Endothelial cell of umbilical vein (primary cell): ENCODE measurements around the gene TMEM170B. TPM values are rescaled to one million over a fixed set of nuclear protein-coding genes. Genes with fewer than 3 reads are reported as not detected.

Source experiments
- BruUV-seq: library from RNA; stranded (reverse); fragments of 400-500 nt; replicated peaks from 2 replicates; lab custom pipeline; 2021; lab: Mats Ljungman, UMichigan
- CTCF ChIA-PET: fragments of 300-600, 350-600 bp; sonication (Branson Sonifier 250); formaldehyde crosslinking; loops from one replicate; lab custom pipeline; 2021; ENCODE audit warnings: antibody characterized with exemption, inconsistent platforms; lab: Charles Lee
- POLR2A ChIA-PET: fragments of 300-600, 350-600 bp; sonication (Branson Sonifier 250); formaldehyde crosslinking; loops from one replicate; lab custom pipeline; 2021; ENCODE audit warnings: antibody characterized with exemption, inconsistent platforms; lab: Charles Lee
- DNase-seq: peaks from one replicate; pipeline ENCODE4 v3.0.0-alpha.2; 2011; ENCODE audit warnings: low read depth, low spot score
- FAIRE-seq: peaks from 2 replicates; lab custom pipeline; 2011; peaks lifted over from hg19 to GRCh38; lab: Jason Lieb, UNC
- H2AFZ ChIP-seq: 2 replicates; pipeline ENCODE4 v1.6.0; 2012; ENCODE audit warnings: low read depth, low read length, control low read depth, inconsistent platforms
- H3K27ac ChIP-seq: 2 replicates; pipeline ENCODE4 v1.5.1; 2011; ENCODE audit warnings: low read depth, mild to moderate bottlenecking, control low read depth, low read length, moderate library complexity; ENCODE audit not compliant: insufficient read depth
- H3K27me3 ChIP-seq, 2 experiments: 2 replicates each; pipeline versions ENCODE4 v1.6.0 to v1.6.1; 2011; ENCODE audit warnings: low read length in 2 of 2, mixed read lengths in 1 of 2; ENCODE audit not compliant: control insufficient read depth in 2 of 2, insufficient read depth in 2 of 2
- H3K36me3 ChIP-seq, 2 experiments: 2 replicates in 1 of 2; 3 replicates in 1 of 2; pipeline ENCODE4 v1.5.1; 2011; ENCODE audit warnings: low read length in 2 of 2, mild to moderate bottlenecking in 1 of 2, moderate library complexity in 1 of 2; ENCODE audit not compliant: control insufficient read depth in 2 of 2, insufficient read depth in 2 of 2; ENCODE audit errors: extremely low read depth in 1 of 2
- H3K4me1 ChIP-seq: 3 replicates; pipeline ENCODE4 v1.5.1; 2011; ENCODE audit warnings: mild to moderate bottlenecking, low read length; ENCODE audit not compliant: control insufficient read depth, insufficient read depth; ENCODE audit errors: extremely low read depth
- H3K4me2 ChIP-seq: 2 replicates; pipeline ENCODE4 v1.6.1; 2011; ENCODE audit warnings: low read length, control low read depth, mixed read lengths; ENCODE audit not compliant: insufficient read depth
- H3K4me3 ChIP-seq, 3 experiments: fragments of 200-600 bp in 1 of 3; sonication (generic), shearing (Covaris generic) in 1 of 3; replicated peaks in 1 of 3; 2 replicates each; pipeline ENCODE4 v1.5.1; 2011 to 2016; ENCODE audit warnings: control low read depth in 3 of 3, low read length in 3 of 3, mild to moderate bottlenecking in 2 of 3, inconsistent platforms in 1 of 3, low read depth in 1 of 3, moderate library complexity in 1 of 3; ENCODE audit not compliant: insufficient read depth in 1 of 3
- H3K79me2 ChIP-seq: 2 replicates; pipeline ENCODE4 v1.6.0; 2012; ENCODE audit warnings: low read length, inconsistent platforms; ENCODE audit not compliant: control insufficient read depth, insufficient read depth
- H3K9ac ChIP-seq: replicated peaks from 2 replicates; pipeline ENCODE3; 2011; ENCODE audit warnings: low read length, control low read depth; ENCODE audit not compliant: insufficient read depth; ENCODE audit errors: extremely low read depth
- H3K9me1 ChIP-seq: replicated peaks from 3 replicates; pipeline ENCODE4 v1.6.0; 2011; ENCODE audit warnings: mild to moderate bottlenecking, low read length; ENCODE audit not compliant: control insufficient read depth, insufficient read depth; ENCODE audit errors: extremely low read depth
- H3K9me3 ChIP-seq: replicated peaks from 2 replicates; pipeline ENCODE4 v1.5.1; 2012; ENCODE audit warnings: low read length, inconsistent platforms; ENCODE audit not compliant: control insufficient read depth, insufficient read depth
- H4K20me1 ChIP-seq: replicated peaks from 2 replicates; pipeline ENCODE3; 2011; ENCODE audit warnings: mild to moderate bottlenecking, low read length; ENCODE audit not compliant: control insufficient read depth, insufficient read depth; ENCODE audit errors: extremely low read depth
- CTCF ChIP-seq, 2 donors: IDR thresholded peaks; 1 replicate in 1 of 2; 2 replicates in 1 of 2; pipeline ENCODE4 v1.5.1; 2011; ENCODE audit warnings: low read length in 2 of 2, mild to moderate bottlenecking in 2 of 2, moderate library complexity in 2 of 2, control low read depth in 1 of 2, inconsistent platforms in 1 of 2, low read depth in 1 of 2; ENCODE audit not compliant: insufficient read depth in 1 of 2; ENCODE audit errors: extremely low read depth in 1 of 2
- EZH2 ChIP-seq: IDR thresholded peaks from 2 replicates; pipeline ENCODE4 v1.6.1; 2012; ENCODE audit warnings: borderline replicate concordance, low read depth, mild to moderate bottlenecking, moderate library complexity, low read length, inconsistent platforms; ENCODE audit not compliant: severe bottlenecking
- FOS ChIP-seq: IDR thresholded peaks from 2 replicates; pipeline ENCODE4 v1.6.1; 2011; ENCODE audit warnings: mild to moderate bottlenecking, low read length, moderate library complexity, borderline replicate concordance; ENCODE audit not compliant: insufficient read depth
- GATA2 ChIP-seq: IDR thresholded peaks from 2 replicates; pipeline ENCODE4 v1.7.0; 2011; ENCODE audit warnings: low read depth, mild to moderate bottlenecking, moderate library complexity, mixed read lengths, low read length; ENCODE audit not compliant: insufficient read length, insufficient read depth
- JUN ChIP-seq: IDR thresholded peaks from 2 replicates; pipeline ENCODE4 v1.6.1; 2011; ENCODE audit warnings: borderline replicate concordance, low read depth; ENCODE audit not compliant: insufficient read length, insufficient read depth
- MYC ChIP-seq: IDR thresholded peaks from one replicate; pipeline ENCODE4 v1.6.1; 2011; ENCODE audit warnings: mild to moderate bottlenecking, low read depth, low read length
- POLR2A ChIP-seq: IDR thresholded peaks from 2 replicates; pipeline ENCODE4 v1.6.1; 2012; ENCODE audit warnings: low read depth, mild to moderate bottlenecking, control low read depth, low read length
- POLR2AphosphoS5 ChIP-seq: IDR thresholded peaks from 2 replicates; pipeline ENCODE4 v1.6.1; 2012; ENCODE audit warnings: low read depth, mild to moderate bottlenecking, control low read depth, low read length, moderate library complexity; ENCODE audit not compliant: insufficient read depth
- dilution Hi-C: fragments of 300-500 bp; cut with MboI; formaldehyde crosslinking; loops from one replicate; pipeline ENCODE4 v1.15.0; 2019; ENCODE audit warnings: low sequenced_read_pairs; ENCODE audit not compliant: extremely low pct_ligation_motif_present
- intact Hi-C: fragments of 100-400 bp; cut with micrococcal nuclease; formaldehyde crosslinking; loops from one replicate; pipeline ENCODE4 v1.10.0; 2022
- polyA plus RNA-seq, 4 experiments: library from polyadenylated mRNA; depleted of rRNA in 3 of 4; stranded (reverse) in 3 of 4; unstranded in 1 of 4; fragments of >200 nt; gene quantifications; 2 replicates each; pipeline versions ENCODE4 v1.2.1 to v1.2.3, GENCODE V29; 2011 to 2012; ENCODE audit warnings: missing spikeins in 1 of 4
- total RNA-seq: library from RNA; stranded (reverse); gene quantifications from 2 replicates; pipeline ENCODE4 v1.2.3, GENCODE V29; 2021
- TF ChIP-seq, protein P1 (sequence below): IDR thresholded peaks from 2 replicates; pipeline ENCODE4 v1.6.1; 2011; ENCODE audit not compliant: insufficient read depth, insufficient read length

Gene TMEM170B
- total and polyA plus RNA-seq, 2 donors (not counting 3 experiments of a cell fraction or from before 2014, with no cell fraction given): 1.1 to 4.2 TPM

DNA sequence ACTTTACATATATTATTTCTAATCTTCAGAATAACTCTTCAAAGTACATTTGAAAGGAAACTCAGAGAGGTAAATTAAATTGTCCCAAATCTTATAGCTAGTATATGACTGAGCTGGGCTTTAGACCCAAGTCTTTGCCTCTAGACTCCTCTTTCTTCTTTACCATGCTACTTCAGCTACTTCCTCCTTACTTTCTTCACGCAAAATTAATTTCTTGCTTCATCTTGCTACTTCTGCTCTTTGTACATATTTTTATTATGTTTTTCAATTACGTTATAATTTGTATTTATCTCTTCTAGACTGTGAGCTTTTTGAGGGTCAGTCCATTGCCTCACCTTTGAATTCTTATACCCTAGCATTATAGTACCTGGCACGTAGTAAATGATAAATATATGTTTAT lies 5.3 kb downstream of the TMEM170B start:
- H3K9ac ChIP-seq: no peak overlapping the region
- H4K20me1 ChIP-seq: no peaks in the 10 kb centered on the region
- dilution Hi-C loops (no loop called here), intact Hi-C loops (no loop called here)
- no peaks in the 10 kb centered on the region for H3K27me3 ChIP-seq
- CTCF ChIA-PET: no interaction called here
- H3K9me3 ChIP-seq: no peaks in the 10 kb centered on the region
- no peaks in the 10 kb centered on the region for H3K79me2 ChIP-seq
- H3K4me1 ChIP-seq: peaks cover 5% of the 10 kb centered on the region
- POLR2A ChIA-PET: no interaction called here
- no TSS peak for BruUV-seq
- DNase-seq (no peak), FAIRE-seq (no peak)
- H3K4me2 ChIP-seq: no peak overlapping the region
- no peaks in the 10 kb centered on the region for H3K36me3 ChIP-seq
- H2AFZ ChIP-seq: no peak overlapping the region
- no peaks in the 10 kb centered on the region for H3K9me1 ChIP-seq
- no peak overlapping the region for H3K4me3 ChIP-seq
- H3K27ac ChIP-seq: no peak overlapping the region
- TF ChIP-seq MYC (no peak), POLR2A (no peak), CTCF (IDR thresholded peaks at IDR 0.05; ENCODE audit: extremely low read depth in 1 of 2, insufficient read depth in 1 of 2, low read depth in 1 of 2, low read length in 2 of 2) (no peak), GATA2 (no peak), JUN (no peak), EZH2 (no peak), POLR2AphosphoS5 (no peak), FOS (no peak)
- TF ChIP-seq, protein P1, sequence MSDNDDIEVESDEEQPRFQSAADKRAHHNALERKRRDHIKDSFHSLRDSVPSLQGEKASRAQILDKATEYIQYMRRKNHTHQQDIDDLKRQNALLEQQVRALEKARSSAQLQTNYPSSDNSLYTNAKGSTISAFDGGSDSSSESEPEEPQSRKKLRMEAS: no peak
